ENCODE results near the gene PRMT5. TPM values are rescaled to one million over a fixed set of nuclear protein-coding genes. Genes with fewer than 3 reads are reported as not detected.

The PRMT5 gene
- total RNA-seq, 1 donor from 2014 or later = 118 TPM

- no peak for DNase-seq (ENCODE audit: low spot score in 2 of 2)
- H3K4me1 ChIP-seq = peaks cover 3 to 5% of the 10 kb centered on the region in 2 donors
- H3K4me3 ChIP-seq = no peak within 1 kb of the TSS
- H3K9me3 ChIP-seq = no peaks in the 10 kb centered on the region
- H3K27ac ChIP-seq = no peak within 1 kb of the TSS
- peaks cover under 1 to 11% of the 10 kb centered on the region in 2 donors for H3K36me3 ChIP-seq
- TF ChIP-seq, protein P1, sequence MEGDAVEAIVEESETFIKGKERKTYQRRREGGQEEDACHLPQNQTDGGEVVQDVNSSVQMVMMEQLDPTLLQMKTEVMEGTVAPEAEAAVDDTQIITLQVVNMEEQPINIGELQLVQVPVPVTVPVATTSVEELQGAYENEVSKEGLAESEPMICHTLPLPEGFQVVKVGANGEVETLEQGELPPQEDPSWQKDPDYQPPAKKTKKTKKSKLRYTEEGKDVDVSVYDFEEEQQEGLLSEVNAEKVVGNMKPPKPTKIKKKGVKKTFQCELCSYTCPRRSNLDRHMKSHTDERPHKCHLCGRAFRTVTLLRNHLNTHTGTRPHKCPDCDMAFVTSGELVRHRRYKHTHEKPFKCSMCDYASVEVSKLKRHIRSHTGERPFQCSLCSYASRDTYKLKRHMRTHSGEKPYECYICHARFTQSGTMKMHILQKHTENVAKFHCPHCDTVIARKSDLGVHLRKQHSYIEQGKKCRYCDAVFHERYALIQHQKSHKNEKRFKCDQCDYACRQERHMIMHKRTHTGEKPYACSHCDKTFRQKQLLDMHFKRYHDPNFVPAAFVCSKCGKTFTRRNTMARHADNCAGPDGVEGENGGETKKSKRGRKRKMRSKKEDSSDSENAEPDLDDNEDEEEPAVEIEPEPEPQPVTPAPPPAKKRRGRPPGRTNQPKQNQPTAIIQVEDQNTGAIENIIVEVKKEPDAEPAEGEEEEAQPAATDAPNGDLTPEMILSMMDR (IDR thresholded peaks at IDR 0.05) = no peak
- intact Hi-C loops (cut with DNase I) = no loop called here
- no peaks in the 10 kb centered on the region for H3K27me3 ChIP-seq
These were observed 45.8 kb downstream of the PRMT5 start, which contains the start of gene REM2 for GRCh38 chr14:22883173-22883976. TSS of gene REM2 (plus strand) at chr14:22883222. CDS start at chr14:22883288, 66 bp downstream.

DNA sequence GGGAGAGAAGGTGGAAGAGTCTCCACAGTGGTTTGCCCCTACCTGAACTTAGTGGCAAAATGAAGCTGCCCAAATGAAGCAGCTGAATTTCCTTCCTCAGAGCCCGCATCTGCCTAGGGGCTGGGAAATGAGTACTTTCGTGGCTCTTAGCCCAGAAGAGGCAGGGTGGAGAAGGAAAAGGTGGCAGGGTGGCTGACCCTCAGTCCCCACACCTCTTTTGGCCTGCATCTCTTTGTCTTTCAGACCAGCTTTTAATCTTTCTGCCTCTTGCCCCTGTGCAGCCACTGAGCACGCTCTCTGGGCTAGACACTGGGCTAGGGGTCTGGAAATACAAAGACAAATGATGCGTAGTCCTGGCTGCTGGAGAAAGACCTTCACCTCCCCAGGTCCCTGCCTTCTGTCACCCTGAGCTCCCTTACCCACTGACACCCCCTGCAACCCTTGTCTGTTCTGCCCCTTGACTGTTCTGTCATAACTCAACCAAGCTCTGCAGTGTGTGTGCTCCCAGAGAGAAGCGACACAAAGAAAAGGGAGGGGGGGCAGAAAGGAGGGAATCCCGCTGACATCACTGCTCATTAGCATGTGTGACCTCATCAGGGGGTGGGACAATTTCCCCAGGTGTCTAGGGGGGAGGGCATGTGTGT, 46.5 kb downstream of the PRMT5 start:
- no peak overlapping the region for H3K27ac ChIP-seq
- peaks cover under 1 to 2% of the 10 kb centered on the region in 2 donors for H3K4me1 ChIP-seq
- intact Hi-C loops (cut with DNase I) = no loop called here
- no peaks in the 10 kb centered on the region for H3K9me3 ChIP-seq
- no peaks in the 10 kb centered on the region for H3K27me3 ChIP-seq
- peaks cover 8 to 18% of the 10 kb centered on the region in 2 donors for H3K36me3 ChIP-seq
- DNase-seq (ENCODE audit: low spot score in 2 of 2) = no peak
- no peak overlapping the region for H3K4me3 ChIP-seq
- TF ChIP-seq, protein P1 (IDR thresholded peaks at IDR 0.05) = no peak

- no peak overlapping the region for H3K4me3 ChIP-seq
- TF ChIP-seq, protein P1 (IDR thresholded peaks at IDR 0.05) = no peak
- H3K27ac ChIP-seq = no peak overlapping the region
- H3K9me3 ChIP-seq = no peaks in the 10 kb centered on the region
- no peaks in the 10 kb centered on the region for H3K4me1 ChIP-seq
- peaks cover 14 to 24% of the 10 kb centered on the region in 2 donors for H3K36me3 ChIP-seq
- H3K27me3 ChIP-seq = no peaks in the 10 kb centered on the region
- no peak for DNase-seq (ENCODE audit: low spot score in 2 of 2)
- intact Hi-C loops (cut with DNase I) = no loop called here
These were observed 47.1 kb downstream of the PRMT5 start for GRCh38 chr14:22882064-22882463.

DNA sequence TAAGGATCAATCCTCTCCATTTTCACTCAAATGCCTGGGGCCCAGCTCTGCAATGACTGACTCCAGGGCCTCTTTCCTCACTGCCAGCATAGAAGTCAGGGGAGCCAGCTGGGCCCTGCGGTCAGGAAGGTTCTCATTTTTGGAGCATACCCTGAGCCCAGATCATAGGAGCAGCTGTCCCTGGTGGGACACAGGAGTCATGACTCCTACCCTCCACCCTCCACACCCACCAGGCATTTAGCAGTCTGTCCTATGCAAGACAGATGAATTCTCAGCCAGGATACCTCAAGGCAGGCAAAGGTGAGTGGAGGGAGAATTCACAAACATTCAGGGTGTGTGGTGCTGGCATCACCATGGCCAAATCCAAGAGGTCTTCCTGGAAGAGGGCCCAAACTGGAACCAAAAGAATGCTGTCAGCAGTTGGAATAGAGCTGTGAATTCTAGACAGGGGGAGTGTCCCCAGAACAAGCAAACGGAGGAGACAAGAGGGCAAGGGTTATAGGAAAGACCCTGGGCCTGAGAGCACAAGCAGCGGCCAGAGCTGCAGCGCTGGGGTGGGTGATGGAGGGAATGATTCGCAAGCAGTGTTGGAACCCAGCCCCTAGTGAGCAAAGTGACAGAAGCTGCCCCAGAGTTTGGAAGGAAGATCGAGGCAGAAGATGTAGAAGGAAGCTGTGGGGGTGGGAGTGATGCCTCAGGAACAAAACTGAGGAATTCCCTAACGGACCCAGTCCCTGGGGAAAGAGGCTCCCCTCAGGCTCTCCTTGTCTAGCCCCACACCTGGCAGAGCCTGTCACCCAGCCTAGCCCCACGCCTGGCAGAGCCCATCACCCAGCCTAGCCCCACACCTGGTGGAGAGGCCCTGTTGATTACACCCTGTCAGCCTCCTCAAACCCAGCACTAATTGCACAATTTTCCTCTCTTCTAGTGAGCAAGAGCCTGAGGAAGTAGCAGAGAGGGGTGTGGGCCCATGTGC, 50.6 kb downstream of the PRMT5 start:
- intact Hi-C loops (cut with DNase I) = no loop called here
- H3K36me3 ChIP-seq = peaks cover 49 to 59% of the 10 kb centered on the region in 2 donors
- DNase-seq (ENCODE audit: low spot score in 2 of 2) = no peak
- no peak overlapping the region for H3K4me3 ChIP-seq
- H3K4me1 ChIP-seq = peaks cover under 1 to 7% of the 10 kb centered on the region in 2 donors
- H3K27ac ChIP-seq = no peak overlapping the region
- H3K27me3 ChIP-seq = no peaks in the 10 kb centered on the region
- H3K9me3 ChIP-seq = no peaks in the 10 kb centered on the region
- TF ChIP-seq, protein P1 (IDR thresholded peaks at IDR 0.05) = no peak

DNA sequence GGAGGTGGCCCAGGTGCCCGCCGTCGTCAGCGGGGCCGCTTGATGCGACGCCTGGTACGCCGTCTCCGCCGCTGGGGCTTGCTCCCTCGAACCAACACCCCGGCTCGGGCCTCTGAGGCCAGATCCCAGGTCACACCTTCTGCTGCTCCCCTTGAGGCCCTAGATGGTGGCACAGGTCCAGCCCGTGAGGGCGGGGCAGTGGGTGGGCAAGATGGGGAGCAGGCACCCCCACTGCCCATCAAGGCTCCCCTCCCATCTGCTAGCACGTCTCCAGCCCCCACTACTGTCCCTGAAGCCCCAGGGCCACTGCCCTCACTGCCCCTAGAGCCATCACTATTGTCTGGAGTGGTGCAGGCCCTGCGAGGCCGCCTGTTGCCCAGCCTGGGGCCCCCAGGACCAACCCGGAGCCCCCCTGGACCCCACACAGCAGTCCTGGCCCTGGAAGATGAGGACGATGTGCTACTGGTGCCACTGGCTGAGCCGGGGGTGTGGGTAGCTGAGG, 52.1 kb downstream of the PRMT5 start:
- Histone ChIP-seq H3K9me3 (no peaks in the 10 kb centered on the region), H3K27ac (no peak overlapping the region), H3K4me1 (peaks cover 7 to 15% of the 10 kb centered on the region in 2 donors), H3K36me3 (peaks cover 52 to 62% of the 10 kb centered on the region in 2 donors), H3K27me3 (no peaks in the 10 kb centered on the region), H3K4me3 (no peak overlapping the region)
- TF ChIP-seq, protein P1 (IDR thresholded peaks at IDR 0.05) = no peak
- DNase-seq (ENCODE audit: low spot score in 2 of 2) = no peak
- intact Hi-C loops (cut with DNase I) = no loop called here
